Inferior parietal cortex (tissue), 1 donor: ENCODE results near the gene FAM217A.

Source experiments
- DNase-seq: peaks from one replicate; pipeline ENCODE4 v3.0.0-alpha.2; 2016; ENCODE audit errors: extremely low spot score

Gene FAM217A

GRCh38 chr6:4085332-4085700 lies 6.4 kb upstream of the FAM217A start:
- no peak for DNase-seq

GRCh38 chr6:4084444-4085331 lies 5.8 kb upstream of the FAM217A start:
- DNase-seq: no peak

GRCh38 chr6:4074478-4075235 lies 4.3 kb downstream of the FAM217A start:
- no peak for DNase-seq

GRCh38 chr6:4071330-4071729 lies 7.6 kb downstream of the FAM217A start:
- DNase-seq: no peak

DNA sequence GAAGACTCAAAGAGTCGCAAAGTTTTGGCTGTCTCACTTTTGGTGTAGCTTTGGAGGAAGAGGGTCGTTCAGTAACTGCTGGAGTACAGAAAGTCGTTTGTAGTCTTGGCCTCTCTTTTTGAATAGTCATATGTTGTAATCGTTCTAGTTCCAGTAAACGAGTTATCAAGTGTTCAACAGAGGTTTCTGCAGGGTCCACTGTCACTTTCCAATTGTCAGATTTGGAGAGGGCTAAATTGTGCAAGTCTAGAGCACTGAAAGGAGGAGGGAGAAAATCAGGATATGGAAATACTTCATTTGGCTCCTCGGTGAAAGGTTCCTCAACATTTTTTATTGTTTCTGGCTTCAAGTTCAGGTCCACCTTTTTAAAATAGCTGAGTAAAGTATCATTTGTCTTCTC lies 9.7 kb downstream of the FAM217A start:
- DNase-seq: no peak

GRCh38 chr6:4067673-4068072 lies 11.3 kb downstream of the FAM217A start:
- no peak for DNase-seq

DNA sequence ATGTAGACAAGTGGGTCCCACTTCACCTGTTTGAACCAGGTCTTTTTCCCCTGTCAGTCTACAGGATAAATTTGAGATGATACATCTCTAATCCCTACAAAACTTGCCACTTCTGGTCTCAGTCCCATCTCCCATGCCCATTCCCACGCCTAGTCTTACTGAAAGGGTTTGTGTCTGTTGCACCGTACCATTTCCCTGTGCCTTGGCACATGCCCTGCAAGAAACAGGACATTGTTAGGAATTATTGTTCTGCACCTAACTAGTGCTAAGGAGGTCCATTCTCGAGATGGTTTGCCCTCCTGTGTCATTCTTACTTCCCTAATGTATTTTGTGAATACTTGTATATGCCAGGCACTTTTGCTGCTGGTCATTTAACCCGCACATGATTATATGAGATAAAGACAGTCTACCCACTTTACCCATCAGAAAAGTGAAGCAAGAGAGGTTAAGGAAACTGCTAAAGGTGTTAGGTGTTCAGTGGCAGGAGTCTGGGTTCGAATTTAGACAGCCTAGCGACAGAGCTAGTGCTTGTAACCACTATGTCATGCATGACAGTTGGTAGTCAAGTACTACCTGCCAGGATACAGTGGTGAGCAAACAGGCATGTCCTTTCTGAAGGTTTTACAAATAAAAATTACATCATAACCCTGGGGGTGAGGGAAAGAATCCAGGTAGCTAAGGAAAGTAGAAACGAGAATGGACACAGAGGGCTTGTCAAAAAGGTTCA lies 12.7 kb downstream of the FAM217A start:
- no peak for DNase-seq

GRCh38 chr6:4059115-4059777 lies 19.7 kb downstream of the FAM217A start:
- no peak for DNase-seq

DNA sequence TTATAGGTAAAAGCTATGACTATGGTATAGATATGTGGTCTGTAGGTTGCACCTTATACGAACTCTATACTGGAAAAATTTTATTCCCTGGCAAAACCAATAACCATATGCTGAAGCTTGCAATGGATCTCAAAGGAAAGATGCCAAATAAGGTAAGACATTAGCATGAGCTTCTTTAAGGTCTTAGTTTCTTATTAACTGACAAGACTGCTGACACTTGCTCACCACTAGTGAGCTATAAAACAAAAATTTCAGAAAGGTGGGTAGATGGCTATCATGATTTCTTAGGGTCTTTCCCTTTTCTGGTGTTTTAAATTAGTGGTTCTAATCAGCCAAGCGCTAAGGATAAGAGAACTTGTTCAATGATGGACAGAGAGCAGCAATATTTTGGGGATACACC lies 21.9 kb downstream of the FAM217A start:
- no peak for DNase-seq

DNA sequence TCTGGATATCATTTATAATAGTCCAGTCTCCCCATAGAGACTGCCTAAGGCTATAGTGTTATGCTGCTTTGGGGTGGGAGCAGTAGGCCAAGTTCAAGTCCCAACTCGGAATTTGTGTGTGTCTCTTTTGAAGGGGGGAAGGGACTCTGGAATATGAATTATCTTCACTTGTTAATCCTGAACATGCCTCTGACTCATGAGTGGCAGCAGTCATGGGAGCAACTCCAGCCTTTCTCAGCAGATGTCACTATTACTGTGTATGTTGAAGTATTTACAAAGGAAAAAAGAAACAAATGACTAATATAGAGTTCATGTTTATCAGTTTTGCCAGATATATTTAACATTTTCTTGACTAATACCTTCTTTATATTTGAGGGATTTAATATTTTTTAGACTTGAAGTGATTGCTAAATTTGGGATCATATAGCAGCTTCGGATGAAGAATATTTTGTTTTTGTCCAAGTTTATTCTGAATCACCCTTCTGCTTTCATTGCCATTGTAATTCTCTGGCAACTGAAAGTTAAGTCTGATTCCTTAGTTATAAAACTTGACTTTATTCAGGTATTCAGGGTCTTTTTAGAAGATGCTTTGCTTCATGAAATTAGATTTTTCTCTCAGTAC lies 23.4 kb downstream of the FAM217A start:
- peak; percentile 54 for DNase-seq

DNA sequence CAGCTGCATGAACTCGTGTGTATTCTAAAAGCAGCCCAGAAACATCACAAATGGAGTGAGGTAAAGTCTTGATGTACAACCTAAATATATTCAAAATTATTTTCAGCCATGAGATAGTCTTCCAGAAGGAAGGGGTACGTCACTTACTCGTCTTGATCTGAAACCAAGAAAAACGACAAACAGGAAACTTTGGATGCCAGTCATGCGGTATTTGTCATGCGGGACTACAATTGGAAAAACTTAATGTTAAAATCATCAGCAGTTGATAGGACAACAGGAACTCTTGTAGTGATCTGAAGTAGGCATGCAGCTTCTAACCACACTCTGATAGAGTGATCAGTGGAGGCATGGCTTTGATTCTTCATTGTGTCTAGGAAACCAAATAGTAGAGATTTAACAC lies 29.7 kb downstream of the FAM217A start:
- no peak for DNase-seq

GRCh38 chr6:4041480-4041879 lies 37.5 kb downstream of the FAM217A start:
- no peak for DNase-seq

- no peak for DNase-seq
Observed at GRCh38 chr6:4039348-4039747, 39.6 kb downstream of the FAM217A start.

- no peak for DNase-seq
Observed at GRCh38 chr6:4036581-4036980, 42.4 kb downstream of the FAM217A start.

DNA sequence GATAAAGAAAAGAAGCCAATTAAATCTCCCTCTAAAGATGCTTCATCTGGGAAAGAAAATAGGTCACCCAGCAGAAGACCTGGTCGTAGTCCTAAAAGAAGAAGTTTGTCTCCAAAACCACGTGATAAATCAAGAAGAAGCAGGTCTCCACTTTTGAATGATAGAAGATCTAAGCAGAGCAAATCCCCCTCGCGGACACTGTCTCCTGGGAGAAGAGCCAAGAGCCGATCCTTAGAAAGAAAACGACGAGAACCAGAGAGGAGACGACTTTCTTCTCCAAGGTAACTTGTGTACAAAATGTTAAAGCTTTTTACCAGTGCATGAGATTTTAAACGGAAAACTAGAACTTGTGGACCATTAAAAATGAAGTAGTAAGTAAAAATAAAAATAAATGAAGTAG lies 46.5 kb downstream of the FAM217A start:
- DNase-seq: no peak

DNA sequence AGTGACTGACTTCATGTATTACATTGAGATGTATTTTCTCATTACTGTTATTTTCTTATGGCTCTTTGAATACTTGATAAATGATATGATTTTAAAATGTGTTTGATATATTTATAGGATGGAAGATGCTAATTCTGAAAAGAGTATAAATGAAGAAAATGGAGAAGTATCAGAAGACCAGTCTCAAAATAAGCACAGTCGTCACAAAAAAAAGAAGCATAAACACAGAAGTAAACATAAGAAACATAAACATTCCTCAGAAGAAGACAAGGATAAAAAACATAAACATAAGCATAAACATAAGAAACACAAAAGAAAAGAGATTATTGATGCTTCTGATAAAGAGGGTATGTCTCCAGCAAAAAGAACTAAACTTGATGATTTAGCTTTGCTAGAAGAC lies 47.5 kb downstream of the FAM217A start:
- no peak for DNase-seq

DNA sequence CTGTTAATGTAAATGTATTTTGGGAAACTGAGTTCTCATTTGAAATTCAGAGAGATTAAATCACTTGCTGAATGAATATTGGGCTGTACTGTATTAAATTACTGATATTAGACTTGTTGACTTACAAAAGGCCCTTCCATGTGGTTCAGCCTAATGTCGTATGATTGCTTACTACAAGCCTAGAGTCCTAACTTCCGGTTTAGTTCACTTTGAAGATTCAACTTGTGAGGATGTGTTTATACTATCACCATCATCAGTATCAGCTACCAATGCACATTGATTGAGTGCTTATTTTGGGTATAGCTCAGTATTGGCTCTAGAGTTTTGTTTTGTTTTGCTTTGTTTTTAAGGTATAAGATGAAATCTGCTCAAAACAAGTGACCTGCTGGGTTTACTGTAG lies 48.3 kb downstream of the FAM217A start:
- DNase-seq: no peak

DNA sequence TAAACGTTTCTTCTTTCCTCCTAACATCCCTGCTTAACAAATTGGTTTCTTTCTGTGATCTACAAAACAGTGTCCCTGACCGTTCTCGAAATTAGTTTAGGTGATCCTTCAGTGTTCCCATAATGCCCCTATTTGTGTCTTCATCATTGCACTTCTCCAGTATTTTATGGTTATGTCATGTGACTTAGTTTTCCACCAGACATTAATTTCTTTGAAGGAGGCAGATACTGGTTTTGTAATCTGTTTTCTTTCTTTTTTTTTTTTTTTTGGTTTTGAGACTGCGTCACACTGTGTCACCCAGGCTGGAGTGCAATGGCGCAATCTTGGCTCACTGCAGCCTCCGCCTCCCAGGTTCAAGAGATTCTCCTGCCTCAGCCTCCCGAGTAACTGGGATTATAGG lies 49.2 kb downstream of the FAM217A start:
- DNase-seq: no peak

- no peak for DNase-seq
Observed at GRCh38 chr6:4028051-4028450, 50.9 kb downstream of the FAM217A start.

GRCh38 chr6:4025681-4026080 lies 53.3 kb downstream of the FAM217A start:
- DNase-seq: no peak

DNA sequence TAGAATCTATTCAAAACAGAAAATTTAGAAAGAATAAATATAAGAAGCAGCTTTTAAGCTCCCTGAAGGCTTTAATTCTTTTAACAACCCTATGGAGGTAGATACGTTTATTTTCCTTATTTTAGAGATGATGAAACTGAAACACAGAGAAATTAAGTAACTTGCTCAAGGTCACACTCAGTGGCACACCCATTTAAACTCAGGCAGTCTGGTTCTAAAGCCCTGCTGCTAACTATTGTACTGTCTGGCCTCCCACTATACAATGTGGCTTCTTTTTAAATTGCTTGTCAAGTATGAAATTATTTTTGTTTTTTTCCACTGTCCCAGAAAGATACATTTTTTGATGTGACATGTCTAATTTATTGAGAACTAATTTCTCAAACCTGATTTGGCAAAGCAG lies 55.7 kb downstream of the FAM217A start:
- DNase-seq: no peak
